HG03103 (cell line): ENCODE results near the gene WNT8B.

Experiments used
- ATAC-seq: cut with Tn5 transposase; IDR thresholded peaks from one replicate; pipeline ENCODE4 v1.9.1; 2021; ENCODE audit warnings: low read depth; ENCODE audit not compliant: unreplicated experiment

Gene WNT8B

DNA sequence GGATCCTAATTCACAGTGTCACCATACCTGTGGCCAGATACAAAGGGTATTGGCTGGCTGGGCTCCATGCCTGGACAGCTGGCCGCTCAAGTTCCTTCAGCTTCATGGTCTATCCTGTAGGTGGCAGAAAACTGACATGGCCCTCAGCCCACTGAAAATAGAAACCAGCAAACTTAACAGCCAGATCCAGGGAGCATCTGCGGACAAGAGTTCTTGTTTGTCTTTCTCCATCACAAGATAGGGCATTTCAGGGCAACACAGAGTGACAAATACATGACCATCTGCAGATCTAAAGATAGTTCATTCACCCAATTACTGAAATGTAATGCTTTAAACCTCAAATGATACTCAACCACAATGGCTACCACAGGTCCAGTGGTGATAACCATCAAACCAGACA is 54.0 kb downstream of the WNT8B start:
- ATAC-seq: no peak

DNA sequence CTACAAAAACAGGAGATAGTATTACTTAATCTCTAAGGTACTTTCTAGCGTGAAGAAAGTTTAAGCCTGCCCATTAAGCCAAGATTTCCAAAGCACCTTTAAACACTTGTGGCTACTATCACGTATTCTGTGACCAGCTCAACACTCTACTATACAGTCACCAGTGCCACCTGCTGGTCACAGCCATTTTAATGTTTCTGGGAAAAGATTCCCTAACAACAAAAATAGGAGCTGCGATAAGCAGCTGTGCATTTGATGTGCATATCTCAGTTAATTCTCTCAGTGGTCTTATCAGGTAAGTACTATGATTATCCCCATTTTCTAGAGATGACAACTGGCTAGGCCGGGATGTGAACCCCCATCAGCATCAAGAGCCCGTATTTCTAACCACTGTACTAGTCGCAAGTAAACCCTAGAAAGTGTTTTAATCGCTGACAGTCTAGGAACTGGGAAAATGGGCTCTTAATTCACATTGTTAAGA is 56.0 kb downstream of the WNT8B start:
- ATAC-seq: no peak

DNA sequence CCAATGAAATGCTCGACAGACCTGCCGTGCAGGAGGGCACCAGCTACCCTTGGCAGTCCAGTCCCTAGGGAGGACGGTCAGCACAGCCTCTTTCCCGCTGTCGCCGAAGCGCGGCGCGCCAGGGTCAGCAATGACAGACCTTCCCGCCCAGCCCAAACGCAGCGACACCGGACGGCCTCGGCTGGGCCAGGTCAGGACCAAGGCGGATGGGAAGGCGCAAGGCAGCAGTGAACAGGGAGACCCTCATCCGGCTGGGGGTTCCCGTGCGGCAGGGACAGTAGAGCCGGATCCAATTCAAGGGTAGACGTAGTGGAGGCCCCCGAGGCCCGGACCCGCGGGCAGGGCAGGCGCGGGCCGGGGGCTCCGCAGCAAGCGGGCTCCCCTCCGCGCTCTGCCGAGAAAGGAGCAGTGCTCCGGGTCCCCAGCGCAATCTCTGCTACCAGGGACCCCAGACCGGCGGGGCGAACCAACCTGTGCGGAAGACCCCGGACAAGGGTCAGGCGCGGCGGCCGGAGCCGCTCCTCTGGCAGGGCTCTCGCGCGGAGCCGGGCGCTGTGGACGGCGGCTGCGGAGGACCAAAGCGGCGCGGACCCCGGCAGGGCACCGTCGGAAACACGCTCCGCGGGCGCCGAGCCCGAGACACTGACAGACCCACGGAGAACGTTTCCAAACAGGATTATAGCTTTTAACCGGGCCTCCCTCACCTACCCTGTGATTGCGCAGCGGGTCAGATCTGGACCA is 56.7 kb downstream of the WNT8B start, which contains the start of gene SEC31B:
TSS of gene SEC31B (minus strand) at position 551 of the 741 bp plus-strand sequence. CDS start 2,909 bp downstream, outside the sequence.
- no peak for ATAC-seq

DNA sequence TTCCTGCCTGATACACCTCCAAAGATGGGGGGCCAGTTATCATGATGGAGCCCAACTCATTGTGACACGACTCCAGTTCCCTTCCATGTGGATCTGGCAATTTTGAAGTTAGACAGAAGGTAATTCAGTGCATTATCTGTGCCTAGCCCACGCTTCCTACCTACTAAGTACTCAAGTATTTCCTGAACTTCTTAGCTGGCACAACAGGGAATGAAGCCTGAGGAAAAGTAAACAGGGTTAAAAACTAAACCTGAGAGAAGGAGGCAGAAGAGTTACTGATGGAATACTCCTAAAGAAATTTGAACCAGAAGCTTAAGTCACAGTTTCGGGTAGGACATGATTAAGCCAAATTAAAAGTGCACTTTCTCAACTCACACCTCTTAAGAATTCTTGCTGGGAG is 58.0 kb downstream of the WNT8B start:
- ATAC-seq: no peak

DNA sequence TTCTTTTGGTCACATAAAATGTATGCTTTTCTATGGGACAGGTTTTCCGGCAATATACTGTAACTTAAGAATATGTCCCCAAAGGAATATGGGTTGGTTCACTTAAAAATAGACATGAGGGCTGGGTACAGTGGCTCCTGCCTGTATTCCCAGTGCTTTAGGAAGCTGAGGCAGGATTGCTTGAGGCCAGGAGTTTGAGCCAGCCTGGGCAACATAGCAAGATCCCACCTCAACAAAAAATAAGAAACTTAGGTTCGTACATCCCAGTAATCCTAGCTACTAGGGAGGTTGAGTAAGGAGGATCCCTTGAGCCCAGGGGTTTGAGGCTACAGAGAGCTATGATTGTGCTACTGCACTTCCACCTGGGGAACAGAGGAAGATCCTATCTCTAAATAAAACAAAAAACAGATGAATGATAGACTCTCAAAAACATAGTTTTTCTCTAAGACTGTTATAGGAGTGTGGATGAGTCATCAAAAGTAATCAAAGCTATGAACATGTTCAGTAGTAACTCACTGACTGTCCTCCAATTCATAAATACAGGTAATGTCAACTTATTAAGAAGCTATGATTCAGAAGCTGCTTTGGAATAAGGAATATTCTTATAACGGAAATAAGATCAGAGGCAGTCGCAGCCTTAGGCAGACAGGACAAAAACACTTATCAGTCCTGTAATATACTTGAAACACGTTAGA is 59.4 kb downstream of the WNT8B start:
- no peak for ATAC-seq

DNA sequence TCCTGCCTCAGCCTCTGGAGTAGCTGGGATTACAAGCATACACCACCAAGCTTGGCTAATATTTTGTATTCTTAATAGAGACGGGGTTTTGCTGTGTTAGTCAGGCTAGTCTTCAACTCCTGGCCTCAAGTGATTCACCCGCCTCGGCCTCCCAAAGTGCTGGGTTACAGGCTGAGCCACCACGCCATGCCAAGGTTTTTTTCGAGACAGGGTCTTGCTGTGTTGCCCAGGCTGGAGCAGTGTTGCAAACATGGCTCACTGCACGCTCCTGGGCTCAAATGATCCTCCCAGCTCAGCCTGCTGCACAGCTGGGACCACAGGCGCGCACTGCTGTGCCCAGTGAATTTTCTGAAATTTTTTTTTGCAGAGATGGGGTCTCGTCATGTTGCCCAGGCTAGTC is 60.1 kb downstream of the WNT8B start:
- no peak for ATAC-seq

DNA sequence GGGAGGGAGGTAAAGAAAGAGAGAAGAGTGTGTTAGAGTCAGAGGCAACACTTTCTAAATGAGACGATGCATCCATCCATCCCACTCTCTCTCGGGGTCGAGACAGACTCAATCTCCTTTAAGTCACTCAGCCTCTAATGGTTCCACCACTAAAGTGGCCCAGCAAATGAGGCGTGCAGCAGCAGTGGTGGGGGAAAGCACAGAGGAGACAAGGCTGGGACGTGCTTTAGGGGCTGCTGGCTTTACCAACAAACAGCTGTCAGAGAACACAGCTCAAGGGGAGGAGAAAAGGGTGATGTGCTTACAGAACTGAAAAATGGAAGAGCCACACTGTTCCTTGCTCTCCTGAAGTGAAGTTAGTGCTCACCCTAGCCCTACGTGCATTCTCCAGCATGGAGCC is 61.4 kb downstream of the WNT8B start:
- ATAC-seq: no peak

DNA sequence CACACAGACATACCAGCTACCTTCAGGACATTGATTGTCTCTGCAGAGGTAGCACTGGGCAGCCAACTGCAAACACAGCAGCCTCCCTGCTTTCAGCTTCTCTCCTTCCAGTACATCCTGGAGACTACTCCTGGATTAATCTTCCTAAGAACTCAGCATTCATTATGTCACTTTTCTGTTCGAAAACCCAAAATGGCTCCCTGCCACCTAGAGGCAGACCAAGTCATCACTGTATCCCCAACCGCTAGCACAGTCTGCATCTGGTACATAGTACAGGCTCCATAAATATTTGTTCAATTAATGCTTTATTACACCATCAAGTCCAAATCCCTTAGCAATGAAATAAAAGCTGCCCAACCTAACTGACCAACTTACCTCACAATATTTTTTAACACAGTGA is 61.8 kb downstream of the WNT8B start:
- ATAC-seq: no peak

DNA sequence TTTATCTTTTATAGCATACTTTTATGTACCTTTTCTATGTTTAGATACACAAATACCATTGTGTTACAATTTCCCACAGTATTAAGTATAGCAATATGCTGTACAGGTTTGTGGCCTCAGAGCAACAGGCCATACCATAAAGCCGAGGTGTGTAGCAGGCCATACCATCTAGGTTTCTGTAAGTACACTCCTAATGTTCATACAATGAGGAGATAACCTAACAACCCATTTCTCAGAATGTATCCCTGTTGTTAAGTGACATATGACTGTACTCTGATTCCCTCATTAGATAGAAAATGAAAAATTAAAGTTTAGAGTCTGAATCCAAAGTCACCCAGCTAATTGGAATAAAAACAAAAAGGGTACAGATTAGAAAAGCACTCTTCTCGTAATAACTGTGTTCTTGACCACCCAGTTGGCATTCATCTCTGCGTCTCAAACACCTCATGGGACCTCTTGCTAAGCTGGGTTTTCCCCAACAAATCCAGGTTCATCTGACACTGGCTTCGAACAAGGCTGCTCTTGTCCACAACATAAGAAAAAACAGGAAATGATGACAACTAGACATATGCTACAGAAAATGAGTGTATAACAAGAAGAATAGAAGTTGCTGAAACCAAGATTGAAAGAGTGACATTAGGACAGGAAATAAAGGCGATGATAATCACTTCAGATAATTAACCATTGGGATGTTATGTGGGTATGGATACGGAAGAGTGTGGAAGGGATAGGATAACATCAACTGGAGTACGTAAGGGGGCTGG is 65.5 kb downstream of the WNT8B start:
- no peak for ATAC-seq

DNA sequence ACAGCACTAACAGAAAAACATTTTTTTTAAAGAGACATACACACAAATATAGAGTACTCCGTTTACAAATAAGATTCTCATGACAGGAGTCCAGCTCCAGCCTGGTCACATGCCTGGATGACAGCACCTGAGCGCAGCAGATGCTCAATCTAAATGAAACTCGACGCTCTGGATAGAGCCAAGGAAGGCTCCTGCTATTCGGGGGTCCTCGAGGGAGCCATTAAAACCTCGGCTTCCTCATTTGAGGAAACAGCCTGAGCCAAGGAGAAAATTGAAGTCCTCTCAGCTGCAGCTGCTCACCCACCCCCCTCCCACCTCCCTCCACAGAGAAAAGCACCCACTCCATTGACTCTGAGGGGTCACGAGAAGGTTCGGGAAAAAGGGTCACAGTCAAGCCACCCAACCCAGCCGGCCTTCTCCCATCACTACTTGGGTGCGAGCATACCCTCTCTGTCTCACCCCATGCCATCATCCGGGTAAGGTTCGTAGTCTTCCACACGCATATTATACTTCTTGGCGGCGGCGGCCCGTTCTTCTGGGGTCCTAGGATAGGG is 66.2 kb downstream of the WNT8B start:
- no peak for ATAC-seq

DNA sequence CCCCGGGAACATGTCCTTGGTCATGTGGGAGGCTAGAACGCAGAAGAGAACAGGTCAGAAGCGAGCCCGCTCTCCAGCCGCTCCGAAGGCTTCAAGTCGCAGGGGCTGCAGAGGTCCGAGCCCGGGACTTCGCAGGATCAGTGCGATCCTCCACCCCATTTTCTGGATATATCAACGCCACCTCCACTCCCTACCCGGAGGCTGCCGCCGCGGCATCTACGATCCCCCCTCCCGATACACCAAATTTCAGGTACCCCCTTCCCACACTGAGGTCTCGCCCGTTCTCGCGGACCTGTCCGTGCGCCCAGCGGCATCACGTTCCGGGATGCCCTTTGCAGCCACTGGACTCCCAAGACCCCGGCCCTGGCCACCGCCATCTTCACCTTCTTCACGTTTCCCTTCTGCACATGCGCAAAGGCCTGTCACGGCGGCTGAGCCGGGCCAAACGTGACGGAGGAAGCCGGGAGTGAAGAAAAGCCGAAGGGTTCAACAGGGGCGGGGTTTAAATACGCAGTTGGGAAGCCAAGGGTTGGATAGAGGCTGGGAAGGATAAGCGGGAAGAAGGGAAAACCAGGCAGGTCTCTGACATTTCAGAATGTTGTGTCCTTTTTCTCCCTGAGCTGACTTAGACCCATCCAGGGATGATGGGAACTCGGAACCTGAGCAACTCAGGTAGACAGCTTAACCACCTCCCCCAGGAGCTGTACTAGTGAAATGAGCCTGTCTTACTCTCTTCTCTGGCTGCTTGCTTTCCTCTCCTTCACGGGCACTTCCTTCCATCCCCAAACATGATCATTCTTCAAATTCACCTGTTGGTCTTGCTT is 66.9 kb downstream of the WNT8B start, which contains the start of gene NDUFB8:
TSS of gene NDUFB8 (minus strand) at position 397 of the 824 bp plus-strand sequence. CDS start at position 377, 20 bp downstream.
- ATAC-seq: no peak

DNA sequence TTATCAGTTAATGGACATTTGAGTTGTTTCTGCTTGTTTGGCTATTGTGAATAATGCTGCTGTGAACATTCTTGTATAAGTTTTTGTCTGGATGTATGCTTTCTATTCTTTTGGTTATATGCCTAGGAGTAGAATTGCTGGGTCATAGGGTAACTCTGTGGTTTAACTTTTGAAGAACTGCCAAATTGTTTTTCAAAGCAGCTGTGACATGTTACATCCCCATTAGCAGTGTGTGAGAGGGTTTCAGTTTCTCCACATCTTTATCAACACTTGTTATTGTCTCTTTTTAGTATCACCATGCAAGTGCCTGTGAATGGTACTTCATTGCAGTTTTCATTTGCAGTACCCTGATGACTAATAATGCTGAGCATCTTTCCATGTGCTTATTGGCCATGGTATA is 69.0 kb downstream of the WNT8B start:
- no peak for ATAC-seq
